Measurements from ENCODE around the gene CCNL2. TPM values are rescaled to one million over a fixed set of nuclear protein-coding genes. Genes with fewer than 3 reads are reported as not detected.
A peak's percentile ranks its signal among the peaks of the same experiment; 100 is the strongest.

The CCNL2 gene
- total RNA-seq, 1 donor from 2014 or later, result 55.3 TPM

- Histone ChIP-seq H3K36me3 (ENCODE audit: control insufficient read depth in 3 of 3, insufficient read depth in 3 of 3, low read length in 3 of 3) (no peaks in the 10 kb centered on the region), H3K9me3 (ENCODE audit: control insufficient read depth in 3 of 3, low read length in 3 of 3) (no peaks in the 10 kb centered on the region), H3K27me3 (ENCODE audit: control insufficient read depth in 3 of 3, insufficient read depth in 3 of 3, low read length in 3 of 3) (peaks cover 0 to 12% (median 5%) of the 10 kb centered on the region in 3 donors), H3K4me3 (ENCODE audit: low read length in 3 of 3) (no peak overlapping the region), H3K9ac (ENCODE audit: low read depth in 1 of 3, low read length in 3 of 3) (no peak overlapping the region), H3K4me1 (ENCODE audit: control insufficient read depth in 3 of 3, insufficient read depth in 3 of 3, low read length in 3 of 3) (peaks cover 13 to 15% (median 15%) of the 10 kb centered on the region in 3 donors), H3K27ac (ENCODE audit: low read depth, low read length) (no peak overlapping the region)
Observed at GRCh38 chr1:1426496-1427105, 27.5 kb upstream of the CCNL2 start.

- Histone ChIP-seq H3K27me3 (ENCODE audit: control insufficient read depth in 3 of 3, insufficient read depth in 3 of 3, low read length in 3 of 3) (peaks cover 0 to 18% (median 5%) of the 10 kb centered on the region in 3 donors), H3K9me3 (ENCODE audit: control insufficient read depth in 3 of 3, low read length in 3 of 3) (no peaks in the 10 kb centered on the region), H3K4me3 (ENCODE audit: low read length in 3 of 3) (no peak overlapping the region), H3K36me3 (ENCODE audit: control insufficient read depth in 3 of 3, insufficient read depth in 3 of 3, low read length in 3 of 3) (no peaks in the 10 kb centered on the region), H3K9ac (ENCODE audit: low read depth in 1 of 3, low read length in 3 of 3) (no peak overlapping the region), H3K27ac (ENCODE audit: low read depth, low read length) (no peak overlapping the region), H3K4me1 (ENCODE audit: control insufficient read depth in 3 of 3, insufficient read depth in 3 of 3, low read length in 3 of 3) (peaks cover 10 to 14% (median 13%) of the 10 kb centered on the region in 3 donors)
Observed at GRCh38 chr1:1425753-1426495, 26.8 kb upstream of the CCNL2 start.

DNA sequence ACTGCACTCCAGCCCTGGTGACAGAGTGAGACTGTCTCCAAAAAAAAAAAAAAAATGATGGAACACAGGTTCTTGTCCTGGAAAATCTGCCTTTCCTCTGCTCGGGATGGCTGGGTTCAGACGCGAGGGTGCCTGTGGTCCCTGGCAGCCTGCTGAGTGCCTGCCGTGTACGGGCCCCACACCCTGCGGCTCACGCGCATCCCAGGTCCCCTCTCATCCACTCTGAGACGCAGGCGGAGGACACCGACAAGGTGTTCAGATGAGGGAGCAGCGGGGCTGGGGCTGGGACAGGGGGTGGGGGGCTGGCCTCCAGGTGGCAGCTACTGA, 26.3 kb upstream of the CCNL2 start:
- Histone ChIP-seq H3K4me3 (ENCODE audit: low read length in 3 of 3) (no peak overlapping the region), H3K27ac (ENCODE audit: low read depth, low read length) (no peak overlapping the region), H3K36me3 (ENCODE audit: control insufficient read depth in 3 of 3, insufficient read depth in 3 of 3, low read length in 3 of 3) (no peaks in the 10 kb centered on the region), H3K9me3 (ENCODE audit: control insufficient read depth in 3 of 3, low read length in 3 of 3) (no peaks in the 10 kb centered on the region), H3K4me1 (ENCODE audit: control insufficient read depth in 3 of 3, insufficient read depth in 3 of 3, low read length in 3 of 3) (peaks cover 9 to 15% (median 10%) of the 10 kb centered on the region in 3 donors), H3K27me3 (ENCODE audit: control insufficient read depth in 3 of 3, insufficient read depth in 3 of 3, low read length in 3 of 3) (peaks cover 0 to 22% (median 5%) of the 10 kb centered on the region in 3 donors), H3K9ac (ENCODE audit: low read depth in 1 of 3, low read length in 3 of 3) (no peak overlapping the region)

- Histone ChIP-seq H3K9ac (ENCODE audit: low read depth in 1 of 3, low read length in 3 of 3) (no peak overlapping the region), H3K4me1 (ENCODE audit: control insufficient read depth in 3 of 3, insufficient read depth in 3 of 3, low read length in 3 of 3) (peaks cover 3 to 8% (median 4%) of the 10 kb centered on the region in 3 donors), H3K36me3 (ENCODE audit: control insufficient read depth in 3 of 3, insufficient read depth in 3 of 3, low read length in 3 of 3) (no peaks in the 10 kb centered on the region), H3K9me3 (ENCODE audit: control insufficient read depth in 3 of 3, low read length in 3 of 3) (no peaks in the 10 kb centered on the region), H3K27me3 (ENCODE audit: control insufficient read depth in 3 of 3, insufficient read depth in 3 of 3, low read length in 3 of 3) (peaks cover 0 to 19% (median 5%) of the 10 kb centered on the region in 3 donors), H3K4me3 (ENCODE audit: low read length in 3 of 3) (no peak overlapping the region), H3K27ac (ENCODE audit: low read depth, low read length) (no peak overlapping the region)
Observed at GRCh38 chr1:1424707-1425106, 25.6 kb upstream of the CCNL2 start.

DNA sequence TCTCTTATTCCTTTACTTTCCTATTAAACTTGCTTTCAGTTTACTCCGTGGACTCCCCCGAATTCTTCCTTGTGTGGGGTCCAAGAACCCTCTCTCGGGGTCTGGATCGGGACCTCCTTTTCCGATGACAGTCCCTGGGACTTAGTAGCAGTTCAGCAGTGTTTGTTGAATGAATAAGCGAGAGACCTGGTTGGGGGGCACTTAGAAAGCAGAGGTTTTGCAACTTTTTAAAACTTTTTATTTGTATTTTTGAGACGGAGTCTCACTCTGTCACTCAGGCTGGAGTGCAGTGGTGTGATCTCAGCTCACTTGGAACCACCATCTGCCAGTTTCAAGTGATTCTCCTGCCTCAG, 24.1 kb upstream of the CCNL2 start:
- peaks cover 0 to 5% (median 2%) of the 10 kb centered on the region in 3 donors for H3K4me1 ChIP-seq (ENCODE audit: control insufficient read depth in 3 of 3, insufficient read depth in 3 of 3, low read length in 3 of 3)
- no peaks in the 10 kb centered on the region for H3K9me3 ChIP-seq (ENCODE audit: control insufficient read depth in 3 of 3, low read length in 3 of 3)
- no peak overlapping the region for H3K27ac ChIP-seq (ENCODE audit: low read depth, low read length)
- H3K9ac ChIP-seq (ENCODE audit: low read depth in 1 of 3, low read length in 3 of 3), result no peak overlapping the region
- H3K27me3 ChIP-seq (ENCODE audit: control insufficient read depth in 3 of 3, insufficient read depth in 3 of 3, low read length in 3 of 3), result peaks cover 0 to 15% (median 2%) of the 10 kb centered on the region in 3 donors
- H3K36me3 ChIP-seq (ENCODE audit: control insufficient read depth in 3 of 3, insufficient read depth in 3 of 3, low read length in 3 of 3), result no peaks in the 10 kb centered on the region
- no peak overlapping the region for H3K4me3 ChIP-seq (ENCODE audit: low read length in 3 of 3)

GRCh38 chr1:1422465-1423244, 23.5 kb upstream of the CCNL2 start:
- H3K27me3 ChIP-seq (ENCODE audit: control insufficient read depth in 3 of 3, insufficient read depth in 3 of 3, low read length in 3 of 3), result peaks cover 0 to 13% (median 0%) of the 10 kb centered on the region in 3 donors
- H3K4me1 ChIP-seq (ENCODE audit: control insufficient read depth in 3 of 3, insufficient read depth in 3 of 3, low read length in 3 of 3), result peaks cover 0 to 5% (median 2%) of the 10 kb centered on the region in 3 donors
- no peaks in the 10 kb centered on the region for H3K9me3 ChIP-seq (ENCODE audit: control insufficient read depth in 3 of 3, low read length in 3 of 3)
- H3K27ac ChIP-seq (ENCODE audit: low read depth, low read length), result no peak overlapping the region
- H3K9ac ChIP-seq (ENCODE audit: low read depth in 1 of 3, low read length in 3 of 3), result no peak overlapping the region
- H3K4me3 ChIP-seq (ENCODE audit: low read length in 3 of 3), result no peak overlapping the region
- H3K36me3 ChIP-seq (ENCODE audit: control insufficient read depth in 3 of 3, insufficient read depth in 3 of 3, low read length in 3 of 3), result no peaks in the 10 kb centered on the region

DNA sequence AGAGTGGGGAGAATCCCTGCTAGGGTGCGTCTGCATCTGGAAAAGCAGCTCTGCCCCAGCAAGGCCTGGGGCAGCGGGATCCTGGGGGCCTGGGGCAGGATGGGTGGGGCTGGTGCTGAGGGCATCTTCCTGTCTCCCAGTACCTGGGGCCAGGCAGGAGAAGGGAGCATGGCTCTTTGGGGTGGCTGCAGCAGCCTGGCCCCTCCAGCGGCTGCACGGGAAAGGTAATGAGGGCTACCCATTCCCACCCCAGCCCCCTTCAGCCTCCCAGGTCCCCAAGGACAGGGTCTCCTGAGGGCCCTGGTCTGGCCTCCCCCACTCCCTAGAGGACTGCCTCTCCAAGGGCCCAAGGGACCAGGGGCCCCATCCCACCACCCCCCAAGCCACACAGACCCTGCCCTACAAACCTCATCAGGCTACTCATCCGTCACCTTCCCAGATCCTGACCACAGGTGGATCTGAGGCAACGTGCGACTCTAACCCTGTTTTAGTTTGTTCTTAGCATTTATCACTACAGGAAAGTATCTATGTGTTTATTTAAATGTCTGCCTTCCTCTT, 22.9 kb upstream of the CCNL2 start:
- Histone ChIP-seq H3K9ac (ENCODE audit: low read depth in 1 of 3, low read length in 3 of 3) (no peak overlapping the region), H3K4me3 (ENCODE audit: low read length in 3 of 3) (no peak overlapping the region), H3K9me3 (ENCODE audit: control insufficient read depth in 3 of 3, low read length in 3 of 3) (no peaks in the 10 kb centered on the region), H3K4me1 (ENCODE audit: control insufficient read depth in 3 of 3, insufficient read depth in 3 of 3, low read length in 3 of 3) (peaks cover 0 to 5% (median 2%) of the 10 kb centered on the region in 3 donors), H3K27me3 (ENCODE audit: control insufficient read depth in 3 of 3, insufficient read depth in 3 of 3, low read length in 3 of 3) (peaks cover 0 to 13% (median 0%) of the 10 kb centered on the region in 3 donors), H3K36me3 (ENCODE audit: control insufficient read depth in 3 of 3, insufficient read depth in 3 of 3, low read length in 3 of 3) (no peaks in the 10 kb centered on the region), H3K27ac (ENCODE audit: low read depth, low read length) (no peak overlapping the region)

DNA sequence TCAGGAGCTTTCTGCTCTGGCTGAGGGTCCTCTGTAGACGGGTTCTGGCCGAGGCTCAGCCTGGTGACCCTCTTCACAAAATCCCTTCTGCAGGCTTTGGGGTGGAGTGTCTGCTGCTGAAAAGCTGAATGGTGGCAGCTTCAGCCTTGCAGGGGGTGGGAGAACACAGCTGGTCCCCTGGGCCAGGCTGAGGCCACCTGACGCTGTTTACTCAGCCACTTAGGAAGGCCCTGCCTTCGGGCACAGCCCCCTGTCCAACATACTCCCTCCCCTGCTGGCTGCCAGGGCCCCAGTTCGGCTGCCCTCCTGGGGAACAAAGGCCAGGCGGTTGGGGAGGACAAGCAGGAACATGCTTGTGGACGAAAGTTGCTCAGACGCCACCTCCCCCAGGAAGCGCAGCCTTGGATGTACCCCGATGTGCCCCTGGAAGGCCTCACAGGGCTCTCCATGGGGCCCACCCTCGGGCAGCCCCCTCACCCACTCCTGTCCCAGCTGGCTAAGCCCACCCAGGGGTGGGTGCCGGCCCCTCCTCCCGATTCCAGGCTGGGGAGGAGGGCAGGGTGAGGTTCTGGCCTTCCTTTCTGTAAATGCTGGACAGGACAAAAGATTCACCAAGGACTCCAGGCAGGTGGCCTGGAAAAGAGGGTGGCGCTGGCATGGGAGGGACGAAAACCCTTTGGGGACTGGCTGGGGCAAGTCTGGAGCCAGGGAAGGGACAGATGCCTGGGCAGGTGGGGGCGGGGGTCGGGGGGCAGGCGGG, 22.2 kb upstream of the CCNL2 start, which contains the start of gene ANKRD65:
Gene ANKRD65, minus strand, starts transcription at position 130 of the 760 bp plus-strand sequence. CDS start 271 bp downstream, outside the sequence.
- no peak within 1 kb of the TSS for H3K27ac ChIP-seq (ENCODE audit: low read depth, low read length)
- peaks cover 0 to 5% (median 2%) of the 10 kb centered on the region in 3 donors for H3K4me1 ChIP-seq (ENCODE audit: control insufficient read depth in 3 of 3, insufficient read depth in 3 of 3, low read length in 3 of 3)
- H3K4me3 ChIP-seq (ENCODE audit: low read length in 3 of 3), result peak within 1 kb of the TSS in 2 of 3 donors; percentile 20 to 49
- peak within 1 kb of the TSS in 1 of 3 donors; percentile 68 for H3K9ac ChIP-seq (ENCODE audit: low read depth in 1 of 3, low read length in 3 of 3)
- H3K36me3 ChIP-seq (ENCODE audit: control insufficient read depth in 3 of 3, insufficient read depth in 3 of 3, low read length in 3 of 3), result no peaks in the 10 kb centered on the region
- H3K27me3 ChIP-seq (ENCODE audit: control insufficient read depth in 3 of 3, insufficient read depth in 3 of 3, low read length in 3 of 3), result peaks cover 0 to 13% (median 0%) of the 10 kb centered on the region in 3 donors
- H3K9me3 ChIP-seq (ENCODE audit: control insufficient read depth in 3 of 3, low read length in 3 of 3), result no peaks in the 10 kb centered on the region

GRCh38 chr1:1420654-1421141, 21.6 kb upstream of the CCNL2 start:
- Histone ChIP-seq H3K27ac (ENCODE audit: low read depth, low read length) (no peak overlapping the region), H3K9me3 (ENCODE audit: control insufficient read depth in 3 of 3, low read length in 3 of 3) (no peaks in the 10 kb centered on the region), H3K27me3 (ENCODE audit: control insufficient read depth in 3 of 3, insufficient read depth in 3 of 3, low read length in 3 of 3) (peaks cover 0 to 10% (median 0%) of the 10 kb centered on the region in 3 donors), H3K4me1 (ENCODE audit: control insufficient read depth in 3 of 3, insufficient read depth in 3 of 3, low read length in 3 of 3) (peaks cover 0 to 5% (median 2%) of the 10 kb centered on the region in 3 donors), H3K4me3 (ENCODE audit: low read length in 3 of 3) (no peak overlapping the region), H3K9ac (ENCODE audit: low read depth in 1 of 3, low read length in 3 of 3) (peak overlapping the region in 1 of 3 donors; percentile 25), H3K36me3 (ENCODE audit: control insufficient read depth in 3 of 3, insufficient read depth in 3 of 3, low read length in 3 of 3) (no peaks in the 10 kb centered on the region)

Data from skeletal muscle tissue (tissue), 4 donors.